ENCODE measurements around the gene CENPW. TPM values are rescaled to one million over a fixed set of nuclear protein-coding genes. Genes with fewer than 3 reads are reported as not detected.
A peak's percentile ranks its signal among the peaks of the same experiment; 100 is the strongest.

CENPW gene
- total and polyA plus RNA-seq, 2 of the 4 experiments (the other 2 are of a cell fraction), result 8.2 to 19.3 TPM

DNA sequence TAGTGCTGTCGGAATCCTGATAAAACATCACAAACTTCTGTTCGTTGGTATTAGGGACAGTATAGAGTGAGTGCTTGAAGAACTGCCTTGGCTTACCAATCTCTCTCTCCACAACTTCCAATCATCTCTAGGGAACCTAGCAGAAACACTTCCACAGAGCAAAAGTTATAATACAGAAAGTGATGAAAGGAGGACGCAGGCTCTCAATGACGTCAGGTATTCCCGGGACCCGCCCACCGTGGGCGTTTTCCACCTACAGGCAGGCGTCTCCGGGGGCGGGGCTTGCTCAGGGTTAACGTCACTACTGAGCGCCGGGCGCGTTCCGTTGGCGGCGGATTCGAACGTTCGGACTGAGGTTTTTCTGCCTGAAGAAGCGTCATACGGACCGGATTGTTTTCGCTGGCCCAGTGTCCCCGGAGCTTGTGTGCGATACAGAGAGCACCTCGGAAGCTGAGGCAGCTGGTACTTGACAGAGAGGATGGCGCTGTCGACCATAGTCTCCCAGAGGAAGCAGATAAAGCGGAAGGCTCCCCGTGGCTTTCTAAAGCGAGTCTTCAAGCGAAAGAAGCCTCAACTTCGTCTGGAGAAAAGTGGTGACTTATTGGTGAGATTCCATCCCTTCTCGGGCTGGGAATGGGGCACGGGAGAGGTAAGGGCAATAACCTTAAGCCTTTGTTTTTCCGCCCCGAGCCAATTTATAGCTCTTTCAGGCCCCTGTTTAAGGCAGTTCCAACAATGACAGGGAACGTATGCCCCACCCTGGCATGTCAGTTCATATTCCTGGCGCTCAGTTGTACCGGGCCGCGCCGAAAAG, at the start of gene CENPW (continued):
- TF ChIP-seq MAFK (IDR thresholded peaks at IDR 0.05; ENCODE audit: low read depth, low read length), result no peak
- 0 out of 2 replicates have a peak, but pooled peaks have one; percentile 18 for TF ChIP-seq CEBPB (IDR thresholded peaks at IDR 0.05; ENCODE audit: low read depth, low read length)
- peak; percentile 94 for TF ChIP-seq MXI1 (IDR thresholded peaks at IDR 0.05; ENCODE audit: borderline replicate concordance, low read depth, low read length)
- no peak for TF ChIP-seq RCOR1 (IDR thresholded peaks at IDR 0.05; ENCODE audit: insufficient replicate concordance, low read length)
- TF ChIP-seq RFX5 (IDR thresholded peaks at IDR 0.05; ENCODE audit: low read depth, low read length), result no peak

DNA sequence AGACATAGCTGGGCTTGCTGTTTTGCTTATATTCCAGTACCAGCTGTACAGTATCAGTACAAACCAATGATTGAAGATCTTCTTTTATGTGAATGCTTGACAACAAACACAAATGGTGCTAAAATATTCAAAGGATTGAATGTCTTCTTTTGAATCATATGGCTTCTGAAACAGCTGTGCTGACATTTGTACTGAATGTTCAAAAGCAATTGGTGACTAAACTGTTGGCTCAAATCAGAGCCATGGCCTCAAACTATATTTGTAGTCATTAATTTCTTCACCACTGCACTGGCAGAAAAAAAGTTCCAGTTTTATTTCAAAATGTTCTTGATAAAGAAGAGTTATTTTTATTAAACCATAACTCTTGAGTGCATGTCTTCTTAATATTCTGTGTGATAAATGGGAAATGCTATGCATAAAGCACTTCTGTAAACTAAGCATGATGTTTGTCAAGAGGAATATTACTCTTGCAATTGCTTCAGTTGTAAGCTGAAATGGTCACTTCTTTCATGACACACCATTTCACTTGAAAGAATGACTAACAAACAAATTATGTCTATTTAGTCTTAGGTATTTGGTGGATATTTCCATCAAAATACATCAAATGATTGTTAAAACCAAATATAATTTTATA, 45.9 kb upstream of the CENPW start:
- no peak overlapping the region for H2BK120ac ChIP-seq (ENCODE audit: low read depth, low read length)
- intact Hi-C loops (cut with micrococcal nuclease) (loop anchor here (1.0 kb wide), 1 partner anchor 260 kb away; no protein-coding TSS in a partner anchor), in situ Hi-C loops (cut with MboI; ENCODE audit: low sequenced_read_pairs) (no loop called here), dilution Hi-C loops (cut with HindIII; ENCODE audit: low sequenced_read_pairs, unreplicated experiment) (no loop called here)
- no peaks in the 10 kb centered on the region for H3K4me1 ChIP-seq (ENCODE audit: control insufficient read depth, insufficient read depth, low read length)
- no peak overlapping the region for H4K8ac ChIP-seq (ENCODE audit: low read depth in 2 of 2, low read length in 2 of 2)
- H2AK9ac ChIP-seq (replicated peaks; ENCODE audit: low read depth, low read length, poor library complexity), result no peak overlapping the region
- H3K27ac ChIP-seq (ENCODE audit: insufficient read depth, low read length), result no peak overlapping the region
- no peaks in the 10 kb centered on the region for H3K36me3 ChIP-seq (ENCODE audit: control insufficient read depth, insufficient read depth, low read length)
- H2AFZ ChIP-seq (replicated peaks; ENCODE audit: low read length, poor library complexity), result no peak overlapping the region
- H2AK5ac ChIP-seq (ENCODE audit: low read depth, low read length), result no peak overlapping the region
- H3K18ac ChIP-seq (ENCODE audit: low read depth, low read length), result no peak overlapping the region
- no peak overlapping the region for H3K56ac ChIP-seq (ENCODE audit: extremely low read depth, insufficient read depth, low read length)
- H3K4me3 ChIP-seq (ENCODE audit: insufficient read depth, low read depth, low read length), result no peak overlapping the region
- no peak overlapping the region for H2BK20ac ChIP-seq (ENCODE audit: low read depth, low read length)
- no peak overlapping the region for H3K9ac ChIP-seq (ENCODE audit: low read depth, low read length)
- no peak overlapping the region for H4K5ac ChIP-seq (ENCODE audit: low read depth, low read length)
- ChIA-PET CTCF (no interaction called here), POLR2A (ENCODE audit: unreplicated experiment) (no interaction called here)
- no peak overlapping the region for H4K91ac ChIP-seq (ENCODE audit: insufficient read depth, low read depth, low read length)
- H4K20me1 ChIP-seq (ENCODE audit: insufficient read depth, low read length), result no peaks in the 10 kb centered on the region
- no peaks in the 10 kb centered on the region; the same call in 1 of the 2 replicates for H3K27me3 ChIP-seq (ENCODE audit: control insufficient read depth, insufficient read depth, low read length)
- no TSS peak for BruUV-seq (replicated peaks)
- no peaks in the 10 kb centered on the region for H3K79me1 ChIP-seq (ENCODE audit: low read depth in 1 of 2, low read length in 2 of 2)
- ATAC-seq (ENCODE audit: low read depth), result no peak
- H2BK5ac ChIP-seq (ENCODE audit: low read depth, low read length, poor library complexity, severe bottlenecking), result no peak overlapping the region
- no peak overlapping the region for H3K23ac ChIP-seq (ENCODE audit: low read depth, low read length)
- H2BK15ac ChIP-seq (ENCODE audit: low read depth, low read length), result no peak overlapping the region
- no peaks in the 10 kb centered on the region for H3K9me1 ChIP-seq (ENCODE audit: insufficient read depth, low read length)
- no peak overlapping the region for H3K4ac ChIP-seq (ENCODE audit: low read depth, low read length)
- no peak for DNase-seq
- H3K4me2 ChIP-seq (ENCODE audit: low read depth, low read length), result no peak overlapping the region
- H3K14ac ChIP-seq (replicated peaks; ENCODE audit: low read depth, low read length), result no peak overlapping the region
- no peaks in the 10 kb centered on the region for H3K9me3 ChIP-seq (ENCODE audit: control insufficient read depth, insufficient read depth, low read length)
- TF ChIP-seq CHD1 (IDR thresholded peaks at IDR 0.05; ENCODE audit: low read depth, low read length) (no peak), POLR2A (IDR thresholded peaks at IDR 0.05; ENCODE audit: low read depth, low read length) (no peak)
- TF ChIP-seq, protein P1, sequence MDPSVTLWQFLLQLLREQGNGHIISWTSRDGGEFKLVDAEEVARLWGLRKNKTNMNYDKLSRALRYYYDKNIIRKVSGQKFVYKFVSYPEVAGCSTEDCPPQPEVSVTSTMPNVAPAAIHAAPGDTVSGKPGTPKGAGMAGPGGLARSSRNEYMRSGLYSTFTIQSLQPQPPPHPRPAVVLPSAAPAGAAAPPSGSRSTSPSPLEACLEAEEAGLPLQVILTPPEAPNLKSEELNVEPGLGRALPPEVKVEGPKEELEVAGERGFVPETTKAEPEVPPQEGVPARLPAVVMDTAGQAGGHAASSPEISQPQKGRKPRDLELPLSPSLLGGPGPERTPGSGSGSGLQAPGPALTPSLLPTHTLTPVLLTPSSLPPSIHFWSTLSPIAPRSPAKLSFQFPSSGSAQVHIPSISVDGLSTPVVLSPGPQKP (IDR thresholded peaks at IDR 0.05; ENCODE audit: borderline replicate concordance, low read depth, low read length), result no peak

All from IMR-90 (cell line).